ENCODE results near the gene NOXO1. TPM values are rescaled to one million over a fixed set of nuclear protein-coding genes. Genes with fewer than 3 reads are reported as not detected.

Gene NOXO1
- total RNA-seq, 1 donor from 2014 or later, result 0.63 TPM

DNA sequence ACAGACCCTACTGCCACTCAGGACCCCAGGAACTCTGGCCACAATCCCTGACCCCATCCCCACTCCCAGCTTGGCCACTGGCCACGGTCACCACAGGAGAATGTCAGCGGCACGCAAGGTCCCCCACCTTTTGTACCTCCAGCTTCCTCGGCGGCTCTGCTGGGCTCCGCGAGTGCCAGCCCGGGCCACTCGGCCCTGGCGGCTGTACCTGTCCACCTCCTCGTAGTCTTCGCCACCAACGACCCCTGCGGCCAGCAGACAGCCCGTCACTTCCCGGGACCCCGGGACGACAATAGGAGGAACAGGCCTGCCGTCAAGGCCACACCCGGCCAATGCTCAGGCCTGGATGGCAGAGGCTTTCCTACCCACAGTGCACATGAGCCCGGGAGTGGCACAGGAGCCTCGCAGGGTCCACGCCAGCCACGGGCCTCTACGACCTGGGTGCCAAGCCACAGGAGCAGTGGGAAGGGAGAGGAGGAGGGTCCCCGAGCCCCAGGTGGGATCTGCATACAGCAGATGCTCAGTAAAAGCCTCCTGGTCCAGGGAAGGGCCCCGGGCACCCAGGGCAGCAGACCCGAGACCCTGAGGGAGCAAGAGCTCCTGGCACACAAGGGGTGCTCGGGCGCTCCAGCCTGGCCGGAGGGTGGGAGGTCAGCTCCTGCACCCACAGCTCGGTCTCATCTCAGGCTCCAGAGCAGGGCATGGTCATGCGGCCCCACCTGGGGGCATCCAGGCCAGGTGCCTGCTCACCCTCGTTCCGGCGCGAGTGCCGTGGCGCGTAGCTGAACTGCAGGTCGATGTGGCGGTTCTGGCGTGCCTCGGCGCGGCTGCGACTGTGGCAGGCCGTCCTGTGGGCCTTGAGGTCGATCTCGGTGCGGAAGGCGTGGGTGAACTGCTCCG is 20.4 kb upstream of the NOXO1 start:
- Mint-ChIP-seq H3K4me1 (peaks cover 4% of the 10 kb centered on the region), H3K36me3 (ENCODE audit: low read depth) (peaks cover 2% of the 10 kb centered on the region), H3K9me3 (no peaks in the 10 kb centered on the region), H3K4me3 (no peak overlapping the region), H3K27ac (ENCODE audit: unreplicated experiment) (no peak overlapping the region), H3K27me3 (ENCODE audit: low read depth) (no peaks in the 10 kb centered on the region)
- TF ChIP-seq, protein P1, sequence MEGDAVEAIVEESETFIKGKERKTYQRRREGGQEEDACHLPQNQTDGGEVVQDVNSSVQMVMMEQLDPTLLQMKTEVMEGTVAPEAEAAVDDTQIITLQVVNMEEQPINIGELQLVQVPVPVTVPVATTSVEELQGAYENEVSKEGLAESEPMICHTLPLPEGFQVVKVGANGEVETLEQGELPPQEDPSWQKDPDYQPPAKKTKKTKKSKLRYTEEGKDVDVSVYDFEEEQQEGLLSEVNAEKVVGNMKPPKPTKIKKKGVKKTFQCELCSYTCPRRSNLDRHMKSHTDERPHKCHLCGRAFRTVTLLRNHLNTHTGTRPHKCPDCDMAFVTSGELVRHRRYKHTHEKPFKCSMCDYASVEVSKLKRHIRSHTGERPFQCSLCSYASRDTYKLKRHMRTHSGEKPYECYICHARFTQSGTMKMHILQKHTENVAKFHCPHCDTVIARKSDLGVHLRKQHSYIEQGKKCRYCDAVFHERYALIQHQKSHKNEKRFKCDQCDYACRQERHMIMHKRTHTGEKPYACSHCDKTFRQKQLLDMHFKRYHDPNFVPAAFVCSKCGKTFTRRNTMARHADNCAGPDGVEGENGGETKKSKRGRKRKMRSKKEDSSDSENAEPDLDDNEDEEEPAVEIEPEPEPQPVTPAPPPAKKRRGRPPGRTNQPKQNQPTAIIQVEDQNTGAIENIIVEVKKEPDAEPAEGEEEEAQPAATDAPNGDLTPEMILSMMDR (conservative IDR thresholded peaks at IDR 0.05), result no peak
- DNase-seq (ENCODE audit: low read depth, low spot score), result no peak

DNA sequence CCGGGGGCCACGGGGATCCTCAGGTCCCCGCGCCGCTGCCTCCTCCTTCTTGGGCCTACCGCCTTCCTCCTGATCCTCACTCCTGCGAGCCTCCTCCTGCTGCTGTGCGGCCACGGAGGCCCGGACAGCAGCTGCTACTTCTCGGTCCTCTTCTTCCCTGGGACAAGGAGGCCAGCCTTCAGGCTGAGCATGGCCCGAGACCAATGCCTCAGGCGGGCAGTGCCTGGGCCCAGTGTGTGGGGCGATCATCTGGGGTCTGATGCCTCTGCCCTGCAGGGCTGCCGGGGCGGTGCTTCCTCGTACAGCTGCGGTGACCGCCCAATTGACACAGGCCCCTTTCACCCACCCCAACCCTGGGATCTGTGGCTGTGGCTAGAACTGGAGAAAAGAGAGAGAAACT is 19.8 kb upstream of the NOXO1 start:
- peaks cover 2% of the 10 kb centered on the region for H3K36me3 Mint-ChIP-seq (ENCODE audit: low read depth)
- peaks cover 2% of the 10 kb centered on the region for H3K27me3 Mint-ChIP-seq (ENCODE audit: low read depth)
- peaks cover 2% of the 10 kb centered on the region for H3K4me1 Mint-ChIP-seq
- TF ChIP-seq, protein P1 (conservative IDR thresholded peaks at IDR 0.05), result no peak
- no peak overlapping the region for H3K27ac Mint-ChIP-seq (ENCODE audit: unreplicated experiment)
- no peak overlapping the region for H3K4me3 Mint-ChIP-seq
- no peaks in the 10 kb centered on the region for H3K9me3 Mint-ChIP-seq
- DNase-seq (ENCODE audit: low read depth, low spot score), result no peak

DNA sequence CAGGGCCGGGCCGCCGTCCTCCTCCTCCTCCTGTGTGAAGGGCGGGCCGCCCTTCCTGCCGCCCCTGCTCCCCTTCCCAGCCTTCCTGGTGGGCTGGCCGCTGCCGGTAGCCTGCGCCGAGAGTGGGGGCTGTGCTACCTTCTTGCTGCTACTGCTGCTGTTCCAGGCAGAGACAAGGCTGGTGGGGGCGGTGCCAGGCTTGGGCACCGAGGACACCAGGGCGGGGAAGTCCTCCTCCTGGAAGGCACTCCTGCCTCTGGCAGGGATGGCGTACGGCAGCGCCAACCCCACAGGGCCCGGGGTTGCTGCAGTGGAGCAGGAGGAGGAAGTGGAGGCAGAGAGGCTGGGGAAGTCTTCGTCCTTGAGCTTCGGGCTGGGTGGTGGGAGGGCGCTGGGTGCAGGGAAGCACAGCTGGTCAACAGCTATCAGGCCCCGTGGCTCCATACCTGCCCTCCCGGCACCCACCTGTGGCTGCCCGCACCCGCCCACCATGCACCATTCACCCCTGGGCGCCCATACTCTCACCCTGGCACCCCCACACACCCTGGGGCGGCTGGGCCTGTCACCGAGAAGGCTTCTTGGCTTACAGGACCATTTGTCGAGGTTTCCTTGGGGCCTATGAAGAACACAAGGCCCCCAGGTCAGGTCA is 18.7 kb upstream of the NOXO1 start:
- peaks cover 7% of the 10 kb centered on the region for H3K36me3 Mint-ChIP-seq (ENCODE audit: low read depth)
- peaks cover 9% of the 10 kb centered on the region for H3K27me3 Mint-ChIP-seq (ENCODE audit: low read depth)
- no peaks in the 10 kb centered on the region for H3K9me3 Mint-ChIP-seq
- H3K27ac Mint-ChIP-seq (ENCODE audit: unreplicated experiment), result no peak overlapping the region
- TF ChIP-seq, protein P1 (conservative IDR thresholded peaks at IDR 0.05), result no peak
- H3K4me3 Mint-ChIP-seq, result no peak overlapping the region
- no peak for DNase-seq (ENCODE audit: low read depth, low spot score)
- no peaks in the 10 kb centered on the region for H3K4me1 Mint-ChIP-seq

DNA sequence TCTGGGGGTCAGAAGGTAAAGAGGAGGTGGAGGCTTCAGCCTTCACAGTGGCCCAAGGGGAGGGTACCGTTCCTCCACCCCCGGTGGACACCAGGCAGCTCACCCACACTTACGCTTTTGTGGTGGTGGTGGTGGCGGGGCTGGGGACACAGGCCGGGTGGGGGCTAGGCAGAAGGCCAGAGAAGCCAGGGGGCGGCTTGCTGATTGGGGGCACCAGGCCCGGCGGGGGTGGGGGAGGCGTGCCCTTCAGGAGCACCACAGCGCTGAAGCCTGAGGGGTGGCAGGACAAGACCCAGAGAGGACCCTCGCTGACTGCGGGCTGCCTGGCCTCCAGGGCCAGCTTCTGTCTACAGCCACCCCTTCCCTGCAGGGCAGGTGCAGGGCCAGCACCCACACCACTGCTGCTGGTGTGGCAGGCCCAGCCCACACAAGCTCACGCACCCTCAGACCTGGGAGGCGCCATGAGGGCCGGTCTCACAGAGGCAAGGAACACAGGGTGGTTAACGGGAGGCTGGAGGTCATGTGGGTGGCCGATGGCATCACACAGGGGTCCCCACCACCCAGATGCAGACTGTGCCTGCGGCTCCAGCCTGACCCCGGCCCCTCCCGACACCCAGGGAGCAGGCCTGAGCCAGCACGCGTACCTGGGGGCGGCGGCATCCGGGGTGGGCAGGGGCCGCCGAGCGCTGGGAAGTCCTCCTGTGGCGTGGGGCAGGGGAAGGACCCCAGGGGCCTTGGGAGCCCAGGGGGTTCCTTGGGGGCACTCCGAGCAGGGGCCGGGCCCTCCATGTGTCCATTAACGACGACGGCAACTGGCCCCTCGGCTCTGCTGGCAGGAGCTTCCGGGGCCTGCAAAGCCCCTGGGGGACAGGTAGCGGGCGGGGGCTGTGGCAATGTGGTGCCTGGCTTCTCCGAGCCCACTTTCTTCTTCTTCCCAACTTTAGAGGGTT is 17.9 kb upstream of the NOXO1 start:
- TF ChIP-seq, protein P1 (conservative IDR thresholded peaks at IDR 0.05), result no peak
- Mint-ChIP-seq H3K9me3 (no peaks in the 10 kb centered on the region), H3K36me3 (ENCODE audit: low read depth) (peaks cover 7% of the 10 kb centered on the region), H3K4me1 (no peaks in the 10 kb centered on the region), H3K27me3 (ENCODE audit: low read depth) (peaks cover 10% of the 10 kb centered on the region), H3K4me3 (no peak overlapping the region), H3K27ac (ENCODE audit: unreplicated experiment) (no peak overlapping the region)
- DNase-seq (ENCODE audit: low read depth, low spot score), result no peak

DNA sequence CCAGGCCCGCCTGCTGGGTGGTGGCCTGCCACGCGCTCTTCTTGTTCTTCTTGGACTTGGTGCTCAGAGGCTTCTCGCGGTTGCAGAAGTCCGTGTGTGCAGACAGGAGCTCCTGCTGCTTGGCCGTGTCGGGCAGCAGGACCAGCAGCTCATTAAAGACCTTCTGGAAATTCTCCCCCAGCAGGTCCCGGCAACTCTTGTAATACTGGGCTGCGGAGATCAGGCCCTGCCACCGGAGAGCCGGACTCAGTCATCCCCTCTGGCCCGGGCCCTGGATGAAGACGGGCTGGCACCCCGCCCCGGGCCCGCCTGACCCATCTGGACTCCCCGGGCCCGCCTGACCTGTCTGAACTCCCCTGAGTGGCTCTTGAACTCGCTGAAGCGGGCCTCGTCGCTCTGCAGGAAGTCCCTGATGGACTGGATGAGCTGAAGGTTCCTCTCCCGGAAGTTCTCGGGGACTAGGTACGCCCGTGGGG is 17.1 kb upstream of the NOXO1 start:
- H3K4me3 Mint-ChIP-seq, result no peak overlapping the region
- no peaks in the 10 kb centered on the region for H3K9me3 Mint-ChIP-seq
- H3K36me3 Mint-ChIP-seq (ENCODE audit: low read depth), result peaks cover 9% of the 10 kb centered on the region
- H3K27me3 Mint-ChIP-seq (ENCODE audit: low read depth), result peaks cover 17% of the 10 kb centered on the region
- H3K4me1 Mint-ChIP-seq, result no peaks in the 10 kb centered on the region
- no peak overlapping the region for H3K27ac Mint-ChIP-seq (ENCODE audit: unreplicated experiment)
- DNase-seq (ENCODE audit: low read depth, low spot score), result no peak
- TF ChIP-seq, protein P1 (conservative IDR thresholded peaks at IDR 0.05), result no peak

All from neural crest cell (in vitro differentiated cells).